GM12892 (cell line): ENCODE measurements around the gene KREMEN2. TPM values are rescaled to one million over a fixed set of nuclear protein-coding genes. Genes with fewer than 3 reads are reported as not detected.
A peak's percentile ranks its signal among the peaks of the same experiment; 100 is the strongest.
"Not testable (repeated sequence)": the region's sequence is repeated elsewhere in the genome, so short reads cannot be mapped to it uniquely, and the experiment has no call there.

Source experiments
- DNase-seq: peaks from one replicate; pipeline ENCODE4 v3.0.0; 2011; ENCODE audit not compliant: insufficient read length
- FAIRE-seq: peaks from 2 replicates; lab custom pipeline; 2011; peaks lifted over from hg19 to GRCh38; lab: Jason Lieb, UNC
- POLR2A ChIP-seq: IDR thresholded peaks from 2 replicates; pipeline ENCODE4 v1.6.1; 2011; ENCODE audit warnings: low read depth, low read length, control low read depth
- POLR2AphosphoS5 ChIP-seq: IDR thresholded peaks from 2 replicates; pipeline ENCODE4 v1.6.1; 2011; ENCODE audit warnings: low read depth, low read length, control low read depth
- TAF1 ChIP-seq: IDR thresholded peaks from 2 replicates; pipeline ENCODE4 v1.6.1; 2011; ENCODE audit warnings: low read depth, mild to moderate bottlenecking, control low read depth, low read length, borderline replicate concordance
- polyA plus RNA-seq: library from polyadenylated mRNA; unstranded; fragments of >200 nt; gene quantifications from one replicate; pipeline ENCODE4 v1.2.1, GENCODE V29; 2012; ENCODE audit warnings: missing spikeins, inconsistent platforms; ENCODE audit not compliant: missing spikeins

The KREMEN2 gene, protein sequence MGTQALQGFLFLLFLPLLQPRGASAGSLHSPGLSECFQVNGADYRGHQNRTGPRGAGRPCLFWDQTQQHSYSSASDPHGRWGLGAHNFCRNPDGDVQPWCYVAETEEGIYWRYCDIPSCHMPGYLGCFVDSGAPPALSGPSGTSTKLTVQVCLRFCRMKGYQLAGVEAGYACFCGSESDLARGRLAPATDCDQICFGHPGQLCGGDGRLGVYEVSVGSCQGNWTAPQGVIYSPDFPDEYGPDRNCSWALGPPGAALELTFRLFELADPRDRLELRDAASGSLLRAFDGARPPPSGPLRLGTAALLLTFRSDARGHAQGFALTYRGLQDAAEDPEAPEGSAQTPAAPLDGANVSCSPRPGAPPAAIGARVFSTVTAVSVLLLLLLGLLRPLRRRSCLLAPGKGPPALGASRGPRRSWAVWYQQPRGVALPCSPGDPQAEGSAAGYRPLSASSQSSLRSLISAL
- not detected for polyA plus RNA-seq

DNA sequence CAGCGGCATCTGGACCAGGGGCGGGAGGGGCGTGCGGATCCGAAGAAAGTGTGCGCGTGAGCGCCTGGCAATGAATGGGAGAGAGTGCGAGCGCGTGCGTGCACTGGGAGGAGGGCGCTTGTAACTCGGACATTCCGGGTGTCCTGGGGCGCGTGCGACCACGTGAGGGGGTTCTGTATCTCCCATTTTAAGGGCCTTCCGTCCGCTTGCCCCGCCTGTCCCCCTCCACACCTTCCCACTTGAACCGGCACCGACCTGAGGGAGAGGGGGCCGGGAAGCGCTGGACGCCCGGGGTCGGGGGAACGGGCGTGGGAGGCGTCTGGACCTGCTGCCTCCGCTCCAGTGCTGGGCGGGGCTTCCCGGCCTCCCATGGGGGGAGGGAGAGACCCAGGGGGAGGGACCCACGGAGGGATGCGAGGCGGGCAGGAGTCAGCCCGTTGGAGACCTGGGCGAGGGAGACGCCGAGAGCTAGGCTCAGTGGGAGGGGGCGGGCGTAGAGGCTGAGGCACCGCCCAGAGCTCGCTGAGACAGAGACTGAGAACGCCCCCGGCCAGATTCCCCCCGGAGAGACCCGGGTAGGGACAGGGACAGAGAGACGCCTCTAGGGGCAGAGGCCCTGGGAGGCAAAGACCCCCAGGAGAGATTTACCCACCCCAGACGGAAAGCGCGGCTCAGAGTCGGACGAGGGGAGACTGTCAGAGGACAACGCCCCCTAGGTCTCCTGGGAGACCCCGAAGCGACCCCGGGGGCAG is at the start of gene KREMEN2:
Gene KREMEN2 (plus strand): TSS at position 553 of the 752 bp plus-strand sequence. CDS start 246 bp downstream, outside the sequence.
- FAIRE-seq, result peak; percentile 5
- no peak for TF ChIP-seq POLR2AphosphoS5
- TF ChIP-seq POLR2A, result no peak
- DNase-seq, result no peak

DNA sequence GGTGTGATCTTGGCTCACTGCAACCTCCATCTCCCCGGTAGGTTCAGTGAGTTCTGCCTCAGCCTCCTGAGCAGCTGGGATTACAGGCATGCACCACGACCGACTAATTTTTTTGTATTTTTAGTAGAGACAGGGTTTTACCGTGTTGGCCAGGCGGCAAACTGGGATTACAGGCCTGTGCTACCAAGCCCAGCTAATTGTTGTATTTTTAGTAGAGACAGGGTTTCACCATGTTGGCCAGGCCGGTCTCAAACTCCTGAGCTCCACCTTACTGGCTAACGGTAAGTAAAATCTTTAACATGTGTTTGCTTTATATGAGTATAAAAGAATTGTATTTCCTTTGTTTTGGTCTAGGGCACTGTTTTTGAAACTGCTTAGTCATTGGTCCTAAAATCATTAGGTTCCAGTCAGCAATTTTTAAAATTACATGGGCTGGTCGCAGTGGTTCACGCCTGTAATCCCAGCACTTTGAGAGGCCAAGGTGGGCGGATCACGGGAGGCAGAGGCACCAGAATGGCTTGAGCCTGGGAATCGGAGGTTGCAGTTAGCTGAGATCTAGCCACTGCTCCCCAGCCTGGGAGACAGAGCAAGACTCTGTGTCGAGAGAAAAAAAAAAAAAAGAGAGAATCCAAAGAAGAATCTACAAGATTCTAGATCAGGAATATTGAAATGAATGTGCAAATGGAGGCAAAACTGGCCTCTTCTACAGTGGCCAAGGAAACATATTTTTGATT is 48.7 kb upstream of the KREMEN2 start:
- DNase-seq, result no peak
- FAIRE-seq, result no peak
- TF ChIP-seq POLR2A (no peak), POLR2AphosphoS5 (no peak), TAF1 (no peak)

DNA sequence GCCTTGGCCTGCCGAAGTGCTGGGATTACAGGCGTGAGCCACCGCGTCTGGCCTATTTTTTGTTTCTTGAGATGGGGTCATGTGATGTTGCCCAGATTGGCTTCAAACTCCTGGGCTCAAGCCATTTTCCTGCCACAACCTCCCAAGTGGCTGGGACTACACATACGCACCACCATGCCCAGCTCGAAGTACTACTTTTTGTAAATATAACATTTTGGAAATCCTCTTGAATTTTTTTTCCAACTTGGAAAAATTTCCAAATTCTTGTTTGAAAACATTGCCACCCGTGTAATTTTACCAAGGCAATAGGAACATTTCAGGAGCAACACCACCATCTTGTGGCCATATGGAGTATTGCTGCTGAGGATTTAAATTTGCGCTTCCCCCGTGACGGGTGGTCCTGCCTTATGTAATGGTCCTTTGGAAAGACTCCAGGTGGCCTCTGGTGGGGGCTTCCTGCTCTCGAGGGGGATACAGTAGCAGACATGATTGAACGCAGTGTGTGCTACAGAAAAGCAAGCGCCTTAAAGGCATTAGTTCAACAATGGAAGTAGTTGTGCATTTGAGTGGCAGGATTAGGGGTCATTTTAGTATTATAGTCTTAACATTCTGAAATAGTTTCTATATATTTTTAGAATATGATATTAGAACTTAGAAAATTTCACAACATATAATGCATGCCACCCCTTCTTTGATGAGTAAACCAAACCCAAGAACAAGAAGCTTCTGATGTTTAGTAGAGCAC is 44.4 kb upstream of the KREMEN2 start:
- peak; percentile 93 for FAIRE-seq
- DNase-seq, result no peak
- TF ChIP-seq POLR2AphosphoS5 (no peak), POLR2A (no peak), TAF1 (no peak)

DNA sequence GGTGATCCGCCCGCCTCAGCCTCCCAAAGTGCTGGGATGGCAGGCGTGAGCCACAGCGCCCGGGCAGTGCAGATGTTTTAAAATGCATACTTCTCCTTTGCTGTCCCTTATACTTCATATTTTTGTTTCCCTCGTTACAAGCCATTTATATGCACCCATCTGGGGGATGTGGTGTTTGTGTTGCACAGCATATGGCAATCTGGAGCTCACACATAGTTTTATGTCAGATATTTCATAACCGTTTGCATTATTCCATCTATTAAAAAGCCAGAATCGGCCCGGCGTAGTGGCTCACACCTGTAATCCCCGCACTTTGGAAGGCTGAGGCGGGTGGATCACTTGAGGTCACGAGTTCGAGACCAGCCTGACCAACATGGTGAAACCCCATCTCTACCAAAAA is 40.6 kb upstream of the KREMEN2 start:
- DNase-seq (no peak), FAIRE-seq (no peak)
- no peak for TF ChIP-seq POLR2A
- no peak for TF ChIP-seq POLR2AphosphoS5
- no peak for TF ChIP-seq TAF1

DNA sequence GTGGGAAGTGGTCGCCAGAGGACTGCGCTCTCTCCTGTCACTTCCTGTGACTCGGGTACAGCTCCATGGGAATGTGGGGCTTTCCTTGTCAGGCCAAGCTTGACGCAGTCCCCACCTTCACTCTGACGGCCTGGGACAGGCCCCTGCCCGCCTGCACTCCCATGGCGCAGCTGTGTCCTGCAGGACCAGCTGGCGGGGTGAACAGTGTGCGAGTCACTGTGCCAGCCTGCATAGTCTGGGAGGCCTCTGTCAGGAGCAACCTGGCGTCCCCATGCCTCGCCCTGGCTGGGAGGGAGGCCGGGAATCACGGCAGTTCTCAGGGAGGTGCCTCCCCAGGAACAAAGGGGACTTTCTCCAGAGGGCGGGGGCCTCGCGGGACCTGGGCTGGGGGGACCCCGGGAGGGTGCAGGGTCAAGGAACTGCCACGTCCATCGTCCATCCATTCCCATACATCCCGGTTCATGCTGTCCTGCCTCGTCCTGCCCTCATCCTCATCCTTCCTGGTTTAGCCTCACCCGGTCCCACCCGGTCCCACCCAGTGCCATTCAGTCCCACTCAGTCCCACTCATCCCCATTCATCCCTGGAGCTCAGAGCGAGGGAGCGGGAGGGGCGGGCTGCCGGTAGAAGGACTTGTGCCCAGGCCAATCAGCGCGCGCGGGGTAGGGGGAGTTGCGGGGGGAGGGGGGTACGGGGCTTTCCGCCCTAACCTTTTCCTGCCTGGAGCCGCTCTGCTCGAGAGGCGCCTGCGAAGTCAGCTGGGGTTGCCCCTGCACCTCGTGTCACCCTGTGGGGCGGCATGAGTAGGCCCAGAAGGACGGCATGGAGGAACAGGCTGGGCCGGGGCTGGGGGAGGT is 38.9 kb upstream of the KREMEN2 start:
- DNase-seq (no peak), FAIRE-seq (no peak)
- TF ChIP-seq POLR2AphosphoS5, result no peak
- no peak for TF ChIP-seq TAF1
- no peak for TF ChIP-seq POLR2A

DNA sequence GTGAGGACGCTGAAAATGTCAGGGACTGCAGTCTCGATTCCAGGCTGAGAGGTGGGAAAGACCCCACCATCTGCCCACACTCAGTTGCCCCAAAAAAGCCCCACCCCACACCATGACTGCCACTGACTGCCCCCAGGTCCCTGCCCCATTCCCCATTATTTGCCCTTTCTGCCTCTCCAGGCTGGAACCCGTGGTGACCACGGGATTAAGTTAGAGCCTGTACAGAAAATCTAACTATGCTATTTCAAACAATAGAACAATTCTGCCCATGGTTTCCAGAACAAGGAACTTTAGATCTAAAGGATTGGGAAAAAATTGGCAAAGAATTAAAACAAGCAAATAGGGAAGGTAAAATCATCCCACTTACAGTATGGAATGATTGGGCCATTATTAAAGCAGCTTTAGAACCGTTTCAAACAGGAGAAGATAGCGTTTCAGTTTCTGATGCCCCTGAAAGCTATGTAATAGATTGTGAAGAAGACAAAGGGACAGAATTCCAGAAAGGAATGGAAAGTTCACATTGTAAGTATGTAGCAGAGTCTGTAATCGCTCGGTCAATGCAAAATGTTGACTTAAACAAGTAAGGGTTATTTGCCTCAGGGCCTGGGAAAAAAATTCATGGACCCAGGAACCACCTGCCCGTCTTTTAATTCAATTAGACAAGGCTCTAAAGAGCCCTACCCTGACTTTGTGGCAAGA is 38.0 kb upstream of the KREMEN2 start:
- FAIRE-seq (no peak), DNase-seq (no peak)
- TF ChIP-seq POLR2A (no peak), TAF1 (no peak), POLR2AphosphoS5 (no peak)

DNA sequence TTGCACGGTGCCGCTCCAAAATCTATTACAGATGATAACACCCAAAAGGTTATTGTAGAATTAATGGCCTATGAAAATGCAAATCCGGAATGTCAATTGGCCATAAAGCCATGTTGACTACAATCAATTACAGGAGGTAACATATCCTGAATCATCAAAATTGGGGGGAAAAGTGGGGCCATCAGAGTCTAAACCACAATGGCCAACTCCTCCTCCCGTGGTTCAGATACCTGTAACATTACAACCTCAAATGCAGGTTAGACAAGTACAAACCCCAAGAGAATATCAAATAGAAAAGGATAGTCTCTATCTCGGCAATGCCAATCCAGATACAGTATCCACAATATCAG is 37.5 kb upstream of the KREMEN2 start:
- TF ChIP-seq POLR2A (no peak), POLR2AphosphoS5 (no peak), TAF1 (no peak)
- peak; percentile 21 for FAIRE-seq
- DNase-seq, result no peak

DNA sequence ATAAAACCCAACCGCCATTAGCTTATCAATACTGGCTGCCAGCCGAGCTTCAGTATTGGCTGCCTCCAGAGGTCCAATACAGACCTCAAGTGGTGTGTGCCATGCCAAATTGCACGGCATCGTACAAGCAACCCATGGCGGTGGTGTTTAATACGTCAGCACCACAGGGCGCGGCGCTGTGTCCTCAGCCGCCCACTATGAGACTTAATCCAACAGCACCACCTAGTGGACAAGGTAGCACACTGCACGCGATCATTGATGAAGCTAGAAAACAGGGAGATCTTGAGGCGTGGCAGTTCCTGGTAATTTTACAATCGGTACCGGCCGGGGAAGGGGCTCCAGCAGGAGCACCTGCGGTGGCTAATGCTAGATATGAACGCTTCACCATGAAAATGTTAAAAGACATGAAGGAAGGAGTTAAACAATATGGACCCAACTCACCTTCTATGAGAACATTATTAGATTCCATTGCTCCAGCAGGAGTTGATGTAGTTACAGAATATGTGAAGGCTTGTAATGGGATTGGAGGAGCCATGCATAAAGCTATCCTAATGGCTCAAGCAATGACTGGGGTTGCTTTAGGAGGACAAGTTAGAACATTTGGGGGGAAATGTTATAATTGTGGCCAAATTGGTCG is 36.9 kb upstream of the KREMEN2 start:
- peak; percentile 48 for DNase-seq
- TF ChIP-seq POLR2A (no peak), TAF1 (no peak), POLR2AphosphoS5 (no peak)
- peak; percentile 99 for FAIRE-seq

DNA sequence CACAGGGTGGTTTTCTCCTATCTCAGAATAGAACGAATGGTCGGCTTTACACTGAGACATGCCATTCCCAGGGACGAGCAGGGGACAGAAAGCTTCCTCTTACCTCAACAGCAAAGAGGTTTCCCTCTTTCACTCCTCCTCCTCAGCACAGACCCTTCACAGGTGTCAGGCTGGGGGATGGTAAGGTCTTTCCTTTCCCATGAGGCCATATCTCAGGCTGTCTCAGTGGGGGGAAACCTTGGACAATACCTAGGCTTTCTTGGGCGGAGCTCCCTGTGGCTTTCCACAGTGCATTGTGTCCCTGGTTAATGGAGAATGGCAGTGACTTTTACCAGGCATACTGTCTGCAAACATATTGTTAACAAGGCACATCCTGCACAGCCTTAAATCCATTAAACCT is 35.9 kb upstream of the KREMEN2 start:
- DNase-seq, FAIRE-seq: not testable (repeated sequence)
